Superior temporal gyrus (tissue), 1 donor: ENCODE results near the gene TMEM187.
A peak's percentile ranks its signal among the peaks of the same experiment; 100 is the strongest.

Source experiments
- DNase-seq: peaks from one replicate; pipeline ENCODE4 v3.0.0-alpha.2; 2016; ENCODE audit errors: extremely low spot score

TMEM187 gene

DNA sequence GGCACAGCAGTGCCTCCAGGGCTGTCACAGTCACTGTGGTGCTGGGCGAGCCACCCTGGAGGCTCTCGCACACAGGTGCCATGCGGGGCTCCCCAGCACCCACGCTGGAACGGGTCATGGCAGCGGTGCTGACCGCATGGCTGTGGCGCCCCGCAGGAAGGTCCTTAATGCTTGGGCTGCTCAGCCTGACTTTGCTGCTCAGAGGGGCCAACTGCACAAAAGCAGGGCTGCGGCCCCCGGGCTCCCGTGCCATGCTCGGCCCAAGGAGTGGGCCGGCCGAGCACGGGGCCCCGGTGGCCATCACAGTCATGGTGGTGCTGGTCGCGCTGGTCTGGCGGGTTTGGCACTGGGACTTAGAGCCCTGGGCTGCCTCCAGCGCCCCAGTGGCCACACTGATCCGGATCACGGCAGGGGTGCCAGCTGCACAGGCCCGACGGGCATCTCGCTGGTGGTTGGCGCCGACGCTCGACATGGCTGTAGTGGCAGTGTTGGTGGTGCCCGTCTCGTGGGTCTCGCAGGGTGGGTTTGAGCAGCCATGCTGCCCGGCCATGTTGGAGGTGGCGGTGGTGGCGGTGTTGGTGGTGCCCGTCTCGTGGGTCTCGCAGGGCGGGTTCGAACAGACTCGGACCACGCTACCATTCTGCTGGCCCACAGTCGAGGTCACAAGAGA lies 17.9 kb upstream of the TMEM187 start:
- no peak for DNase-seq

DNA sequence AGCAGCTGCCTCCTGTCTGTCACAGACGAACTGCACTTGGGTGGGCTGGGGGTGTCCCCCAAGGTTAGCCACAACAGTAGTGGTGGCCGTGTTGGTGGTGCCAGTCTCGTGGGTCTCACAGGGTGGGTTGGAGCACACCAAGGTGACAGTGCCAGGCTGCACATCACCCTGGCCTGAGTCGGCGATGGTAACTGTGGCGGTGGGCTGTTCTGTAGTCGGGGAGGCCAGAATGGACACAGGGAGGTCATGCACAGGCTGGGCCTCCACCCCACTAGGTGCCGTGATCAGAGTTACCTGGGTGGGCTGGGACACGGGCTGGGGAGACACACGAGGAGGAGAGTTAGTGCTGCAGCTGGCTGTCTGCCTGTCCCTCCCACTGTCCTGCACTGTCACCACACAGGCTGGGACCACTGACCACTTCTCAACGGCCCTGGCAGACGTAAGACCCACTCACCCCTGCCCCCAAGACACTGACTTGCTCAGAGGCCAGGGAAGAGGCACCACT lies 17.3 kb upstream of the TMEM187 start:
- DNase-seq = no peak

DNA sequence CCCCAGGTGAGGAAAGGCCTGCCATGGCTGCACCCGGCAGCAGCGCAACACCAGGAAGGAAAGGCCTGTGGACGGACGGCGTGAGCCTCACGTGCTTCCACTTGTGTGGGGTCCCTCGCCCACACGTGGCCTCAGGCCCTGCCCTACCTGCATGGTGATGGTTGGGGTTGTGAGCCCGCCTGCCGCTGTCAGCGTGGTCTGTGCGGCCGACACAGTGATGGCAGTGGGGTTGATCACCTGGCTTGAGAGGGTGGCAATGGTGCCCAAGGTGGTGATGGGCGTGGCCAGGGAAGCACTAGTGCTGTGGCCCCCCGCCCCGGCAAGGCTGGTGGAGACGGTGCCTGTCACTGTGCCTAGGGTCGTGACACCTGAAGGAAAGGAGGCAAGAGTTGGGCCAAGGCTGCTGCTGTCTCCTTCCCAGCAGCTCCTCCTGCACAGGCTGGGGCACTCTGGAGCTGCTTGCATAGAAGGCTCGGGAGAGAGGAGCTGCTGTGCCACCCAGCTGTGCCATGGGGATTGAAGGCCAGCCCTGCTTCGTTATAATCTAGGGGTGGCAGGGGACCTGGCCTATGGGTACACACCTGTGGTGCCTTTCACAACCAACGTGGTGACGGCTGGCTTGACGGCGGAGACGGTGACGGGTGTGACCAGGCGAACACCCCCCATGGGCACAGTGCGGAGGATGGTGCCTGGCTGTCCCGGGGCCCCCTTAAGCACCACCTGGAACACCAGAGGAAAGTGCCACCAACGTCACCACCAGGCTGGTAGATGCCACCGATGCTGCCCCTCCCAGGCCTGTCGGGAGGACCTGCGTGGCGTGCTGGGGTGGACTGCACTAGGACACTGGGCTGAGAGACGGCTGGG lies 16.3 kb upstream of the TMEM187 start:
- DNase-seq = no peak

DNA sequence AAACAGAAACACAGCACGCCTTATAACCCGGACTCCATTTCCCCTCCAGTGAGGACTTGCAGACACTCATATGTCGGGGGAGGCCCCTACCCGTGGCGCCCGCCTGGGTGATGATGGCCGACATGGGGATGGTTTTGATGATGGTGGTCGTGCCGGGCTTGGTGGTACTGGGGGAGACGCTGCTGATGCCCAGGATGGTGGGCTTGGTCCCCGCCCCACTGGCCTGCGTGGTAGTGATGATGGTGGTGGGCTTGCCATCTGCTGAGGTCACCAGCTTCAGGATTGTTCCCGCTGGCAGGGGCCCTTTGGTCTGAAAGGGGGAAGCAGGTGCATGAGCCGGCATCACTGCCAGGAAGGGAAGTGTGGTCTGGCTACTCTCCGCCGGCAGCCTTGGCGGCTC lies 15.3 kb upstream of the TMEM187 start:
- DNase-seq = no peak

DNA sequence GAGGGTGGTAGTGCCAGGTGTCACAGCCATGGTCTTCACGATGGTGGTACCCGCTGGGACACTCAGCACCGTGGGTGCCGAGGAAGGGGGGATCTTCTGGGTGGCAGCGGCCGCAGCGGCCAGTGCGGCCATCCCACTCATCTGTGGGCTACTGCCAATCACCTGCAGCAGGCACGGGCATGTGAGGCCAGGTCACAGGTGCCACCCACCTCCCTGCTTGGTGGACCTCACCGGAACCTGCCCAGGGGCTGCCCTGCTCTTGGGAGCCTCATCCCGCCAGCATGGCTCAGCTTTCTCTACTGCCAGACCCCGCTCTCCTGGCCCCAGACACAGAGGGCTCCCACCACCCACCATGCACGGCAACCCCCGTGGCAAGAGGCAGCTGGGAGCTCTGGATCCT lies 13.9 kb upstream of the TMEM187 start:
- no peak for DNase-seq

DNA sequence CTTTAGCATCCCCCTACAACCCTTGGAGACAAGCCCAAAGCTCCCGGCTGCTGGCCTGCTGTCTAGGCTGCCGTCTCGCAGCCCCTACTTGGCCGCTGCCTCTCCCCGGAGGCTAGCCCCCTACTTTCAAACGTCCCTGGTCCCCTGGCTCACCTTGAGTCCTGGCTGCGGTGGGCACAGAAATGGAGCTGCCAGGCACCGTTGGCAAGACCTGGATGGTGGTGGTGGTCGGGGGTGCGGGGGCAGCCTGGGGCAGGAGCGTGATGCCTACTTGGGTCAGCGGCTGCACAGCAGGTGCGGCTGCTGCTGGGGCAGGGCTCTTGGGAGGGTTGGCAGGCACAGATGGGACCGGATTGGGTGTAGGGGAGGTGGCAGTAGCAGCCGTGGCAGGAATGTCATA lies 12.9 kb upstream of the TMEM187 start:
- no peak for DNase-seq

DNA sequence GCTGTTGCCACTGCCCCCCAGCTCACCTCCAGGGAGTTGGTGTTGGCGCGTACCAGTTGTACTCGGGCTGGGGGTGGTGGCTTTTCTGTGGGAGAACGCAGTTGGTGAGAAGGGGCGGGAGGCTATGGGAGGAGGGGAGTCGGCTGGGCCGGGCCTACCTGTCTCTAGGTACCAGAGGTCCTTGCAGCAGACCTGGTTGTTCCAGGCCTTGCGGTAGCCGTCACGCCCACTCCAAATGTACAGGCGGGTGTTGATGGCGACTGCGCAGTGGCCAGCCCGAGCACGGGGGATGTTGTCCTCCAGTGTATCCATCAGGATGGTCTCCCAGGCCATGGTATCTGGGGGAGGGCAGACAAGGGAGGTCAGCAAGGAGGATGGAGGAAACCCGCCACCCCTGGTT lies 12.5 kb upstream of the TMEM187 start:
- DNase-seq = no peak

DNA sequence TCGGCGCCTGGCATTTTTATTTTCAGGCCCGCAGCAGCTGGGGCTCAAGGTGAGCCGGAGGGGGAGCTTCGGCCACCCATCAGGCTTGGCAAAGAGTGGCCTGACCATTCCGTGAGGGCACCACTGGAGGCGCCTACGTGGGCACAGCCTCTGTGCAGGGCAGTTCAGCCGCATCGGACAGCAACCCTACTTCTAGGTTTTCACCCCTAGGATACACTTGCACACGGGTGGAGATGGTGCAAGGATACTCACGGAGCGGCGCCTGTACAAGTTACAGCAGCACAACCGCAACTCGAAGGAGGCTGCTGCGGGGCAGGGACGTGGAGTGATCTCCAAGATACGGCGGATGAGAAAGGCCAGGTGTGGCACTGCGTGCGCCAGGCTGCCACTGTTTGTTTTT lies 11.8 kb upstream of the TMEM187 start:
- no peak for DNase-seq

DNA sequence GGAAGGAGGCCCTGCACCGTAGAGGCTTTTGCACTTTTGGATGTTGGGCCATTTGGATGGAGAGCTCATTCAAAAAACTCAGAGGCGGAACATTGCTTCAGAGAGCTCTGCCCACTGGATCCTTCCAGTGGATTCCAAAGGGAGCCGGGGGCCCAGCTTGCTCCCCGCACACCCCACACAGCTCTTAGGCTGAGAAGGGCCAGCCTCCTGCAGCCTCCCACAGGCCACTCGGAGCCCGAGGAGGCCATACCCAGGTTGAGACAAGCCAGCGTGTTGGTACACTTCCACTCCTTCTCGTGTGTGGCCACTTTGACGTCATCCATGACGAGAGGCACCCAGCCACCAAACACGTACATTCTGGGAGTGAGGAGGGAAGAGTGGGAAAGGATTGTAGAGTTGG lies 11.3 kb upstream of the TMEM187 start:
- no peak for DNase-seq

DNA sequence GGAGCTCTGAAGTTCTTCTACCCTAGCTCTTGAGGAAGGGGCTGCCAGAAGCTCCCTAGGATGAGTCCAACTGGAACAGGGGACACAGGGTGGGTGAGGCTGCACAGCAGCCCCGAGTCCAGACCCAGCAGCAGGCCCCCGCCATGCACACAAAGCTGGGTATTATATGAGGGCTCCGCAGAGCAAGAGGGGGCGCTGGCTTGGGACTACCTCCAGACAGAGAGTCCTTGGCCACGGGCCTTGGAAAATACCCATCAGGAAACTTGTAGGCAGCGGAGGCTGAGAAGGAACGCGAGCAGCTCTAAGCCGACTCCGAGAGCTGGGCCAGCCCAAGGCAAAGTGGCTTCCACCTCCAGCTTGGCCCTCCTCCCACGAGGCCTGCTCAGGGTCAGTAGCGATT lies 9.0 kb upstream of the TMEM187 start:
- no peak for DNase-seq

DNA sequence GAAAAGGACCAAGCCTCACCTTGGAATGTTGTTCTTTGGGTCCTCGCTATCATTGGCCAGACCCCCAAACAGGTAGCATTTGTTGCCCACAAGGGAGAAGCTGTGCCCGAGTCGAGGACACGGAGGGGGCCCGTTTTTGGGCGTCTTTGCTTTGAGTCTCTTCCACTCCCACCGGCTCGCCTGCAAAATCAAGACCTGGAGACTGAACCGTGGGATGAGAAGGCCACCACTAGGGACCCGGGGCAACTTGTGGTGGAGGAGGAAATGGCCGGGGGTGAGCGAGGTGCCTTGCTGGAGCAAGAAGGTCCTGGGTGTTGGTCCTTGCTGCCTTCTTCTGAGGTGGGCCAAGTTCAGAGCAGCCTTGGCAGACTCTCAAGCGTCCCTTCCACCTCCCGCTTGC lies 8.4 kb upstream of the TMEM187 start:
- no peak for DNase-seq

DNA sequence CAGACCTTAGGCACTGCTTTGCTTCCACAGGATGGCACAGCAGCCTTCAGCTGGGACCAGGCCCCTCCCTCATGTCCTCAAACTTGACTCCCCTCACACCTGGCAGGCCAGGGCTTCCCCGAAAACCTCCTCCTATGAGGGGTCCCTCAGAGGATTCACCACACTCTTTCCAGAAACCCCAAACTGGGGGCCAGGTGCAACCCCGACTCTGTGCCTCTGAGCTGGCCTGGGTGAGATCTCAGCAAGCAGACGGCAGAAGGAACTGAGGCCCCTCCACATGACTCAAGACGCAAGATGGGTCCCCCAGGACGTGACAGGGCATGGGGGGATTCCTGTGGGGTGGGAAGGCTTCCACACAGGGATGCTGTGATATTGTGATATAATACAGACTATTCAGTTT lies 7.1 kb upstream of the TMEM187 start:
- DNase-seq = no peak

DNA sequence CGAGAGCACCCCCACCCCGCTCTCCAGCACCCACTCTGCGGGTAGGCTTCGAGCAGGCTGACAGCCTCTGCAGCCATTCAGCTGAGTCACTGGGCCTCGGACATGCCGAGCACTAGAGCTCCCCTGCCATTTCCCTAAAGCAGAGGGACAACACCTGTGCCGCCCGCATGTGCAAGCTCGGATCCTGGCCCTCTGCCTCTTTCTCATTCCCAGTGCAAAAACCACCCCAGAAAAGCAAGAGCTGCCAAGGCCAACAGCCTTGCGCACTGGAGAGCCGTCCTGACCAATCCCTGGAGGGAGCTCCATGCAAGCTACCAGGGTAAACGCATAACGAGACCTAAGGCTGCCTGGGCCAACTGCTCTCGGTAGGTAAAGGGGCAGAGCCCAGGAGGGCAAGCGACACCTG lies 6.3 kb upstream of the TMEM187 start:
- no peak for DNase-seq

DNA sequence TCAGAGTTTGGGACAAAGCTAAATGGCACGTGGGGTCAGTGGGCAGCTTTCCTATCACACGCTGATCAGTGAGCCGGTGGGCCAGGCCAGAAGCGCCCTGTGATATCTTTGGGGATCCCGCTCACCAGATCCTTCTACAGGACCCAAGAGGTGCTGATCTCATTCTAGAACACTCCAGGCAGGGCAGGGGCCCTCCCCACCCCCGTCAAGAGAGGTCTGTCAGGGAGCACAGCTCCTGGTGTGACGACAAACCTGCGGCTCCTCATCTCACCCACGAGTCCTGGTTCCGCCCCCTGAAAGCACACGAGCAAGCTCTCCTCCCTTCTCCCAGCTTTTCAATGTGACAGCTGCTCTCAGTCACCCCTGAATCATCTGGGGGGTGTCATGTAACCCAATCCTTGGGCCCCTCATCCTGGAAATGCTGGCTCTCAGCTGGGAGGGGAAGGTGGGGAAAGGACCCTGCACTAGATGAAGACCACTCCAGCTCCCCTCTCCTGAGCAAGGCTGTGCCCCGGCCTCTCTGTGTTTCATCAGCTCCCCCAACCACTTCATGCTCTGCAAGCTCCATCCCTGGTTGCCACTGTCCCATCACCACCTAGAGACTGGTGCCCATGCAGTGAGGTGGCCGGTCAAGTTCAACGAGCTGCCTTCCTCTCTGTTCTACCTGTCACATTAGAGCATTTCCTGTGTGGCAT lies 5.6 kb upstream of the TMEM187 start:
- DNase-seq = no peak

DNA sequence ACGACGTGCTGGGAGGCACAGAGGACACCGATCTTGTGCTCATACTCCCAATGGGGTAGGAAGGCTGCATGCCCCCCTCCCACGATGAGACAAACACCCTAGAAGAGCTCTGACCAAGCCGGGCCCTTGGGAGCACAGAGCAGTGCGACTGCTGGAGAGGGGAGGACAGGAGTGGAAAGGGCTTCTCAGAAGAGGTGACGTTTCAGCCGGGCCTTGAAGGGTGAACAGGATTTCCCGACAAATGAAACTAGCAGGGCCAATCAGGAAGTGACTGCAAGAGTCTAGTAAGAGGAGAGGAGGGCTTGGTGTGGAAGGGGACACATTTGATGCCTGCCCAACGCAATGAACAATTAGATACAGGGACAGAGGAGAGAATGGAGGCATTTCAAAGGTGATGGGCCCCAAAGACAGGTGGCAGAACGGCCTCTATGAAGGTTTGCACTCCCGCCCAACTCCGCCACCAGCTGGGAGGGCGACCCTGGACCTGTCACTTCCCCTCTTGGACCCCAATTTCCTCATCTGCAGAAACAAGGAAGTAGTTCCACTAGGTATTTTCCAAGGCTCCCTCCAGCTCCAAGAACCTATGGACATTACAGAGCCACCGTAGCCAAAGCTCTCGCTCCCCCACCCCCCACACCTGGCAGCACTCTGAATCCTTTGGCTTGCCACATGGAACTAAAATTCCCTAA lies 4.9 kb upstream of the TMEM187 start:
- DNase-seq = no peak

DNA sequence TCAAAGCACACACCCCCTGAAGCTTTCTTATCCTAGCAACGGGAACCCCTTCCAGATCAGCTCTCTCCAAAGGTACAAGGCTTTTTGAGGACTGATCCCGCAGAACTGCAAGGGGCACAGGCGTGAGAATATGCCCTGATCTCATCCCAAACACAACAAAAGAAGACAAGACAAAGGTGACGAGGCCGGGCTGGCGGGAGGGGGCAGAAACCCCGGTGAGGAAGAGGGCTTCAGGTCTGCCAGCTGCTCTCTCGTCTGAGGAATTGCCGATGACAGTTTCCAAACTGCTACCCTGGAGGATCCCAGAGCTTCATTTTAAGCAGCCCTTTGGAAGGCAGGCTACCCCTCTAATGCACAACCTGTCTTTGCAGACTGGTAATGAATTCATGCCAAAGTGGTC lies 4.3 kb upstream of the TMEM187 start:
- no peak for DNase-seq

DNA sequence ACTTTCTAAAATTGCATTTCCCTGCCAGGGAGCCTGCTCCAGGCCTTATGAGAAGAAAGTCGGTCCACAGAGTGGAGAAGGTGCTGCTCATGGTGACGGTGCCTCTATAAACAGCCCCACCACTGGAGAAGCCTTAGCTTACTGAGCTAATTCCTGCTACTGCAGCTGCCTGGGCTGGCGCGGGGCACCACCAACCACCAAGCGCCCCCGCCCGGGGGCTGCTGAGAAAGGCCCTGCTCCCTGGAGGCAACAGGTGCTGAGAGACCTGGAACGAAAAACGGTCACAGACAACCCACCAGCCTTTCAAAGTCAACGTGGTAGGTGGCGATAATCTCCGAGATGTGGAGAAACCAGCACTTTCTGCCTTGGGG lies 3.8 kb upstream of the TMEM187 start:
- no peak for DNase-seq

DNA sequence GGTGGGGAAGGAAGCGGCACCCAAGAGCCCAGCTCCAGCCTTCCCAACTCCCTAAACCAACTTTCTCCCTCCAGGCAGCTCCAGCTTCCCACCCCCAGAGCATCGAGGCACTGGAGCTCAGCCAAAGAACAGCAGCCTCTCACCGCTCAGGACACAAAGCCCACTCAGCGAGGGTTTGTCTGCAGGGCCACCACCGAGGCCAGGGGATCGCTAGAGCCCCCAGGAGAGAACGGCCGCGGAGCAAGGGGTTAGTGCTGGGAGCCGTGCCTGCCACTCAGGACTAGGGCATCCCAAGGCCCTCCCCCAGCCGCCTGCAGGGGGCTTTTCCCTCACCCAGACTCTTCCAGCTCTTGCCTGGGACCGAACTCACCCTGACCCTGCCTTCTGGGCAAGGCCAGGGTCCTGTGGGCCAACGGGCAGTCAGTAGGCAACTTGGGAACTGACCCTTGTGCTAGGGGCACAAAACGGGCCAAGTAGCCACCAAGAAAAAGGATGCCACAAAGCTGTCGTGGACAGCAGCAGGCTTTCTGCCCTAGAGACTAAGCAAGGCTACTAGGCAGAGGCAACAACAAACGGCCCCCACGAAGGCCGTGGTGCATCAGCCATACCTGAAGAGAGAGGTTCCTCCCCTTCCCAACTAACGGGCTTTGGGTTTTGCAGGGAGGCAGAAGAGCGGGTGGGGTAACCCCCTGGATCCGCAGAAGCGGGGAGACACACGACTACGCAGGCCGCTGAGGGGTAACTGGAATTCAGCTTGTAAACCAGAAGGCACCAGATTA lies 3.2 kb upstream of the TMEM187 start:
- no peak for DNase-seq

DNA sequence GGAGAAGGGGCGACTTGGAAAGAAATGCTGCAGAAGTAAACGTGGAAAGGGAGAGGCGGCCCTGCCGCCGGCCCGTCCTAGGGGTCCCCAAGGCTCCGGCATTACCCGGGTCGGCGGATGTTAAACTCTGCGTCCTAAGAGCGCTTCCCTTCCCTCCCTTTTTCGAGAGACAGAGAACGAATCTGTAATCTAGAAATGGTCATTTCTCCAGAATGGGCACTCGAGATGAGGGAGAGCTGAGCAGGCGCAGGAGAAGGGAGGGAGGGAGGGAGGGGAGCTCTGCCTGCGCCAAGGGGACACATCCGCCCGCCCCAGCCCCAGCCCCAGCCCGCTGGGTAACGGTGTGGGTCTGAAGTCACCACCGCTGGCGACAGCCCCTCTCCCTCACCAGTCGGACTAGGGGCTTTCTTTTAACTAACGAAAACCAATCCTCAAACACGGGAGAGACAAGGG lies 2.6 kb upstream of the TMEM187 start:
- DNase-seq = peak; percentile 49

DNA sequence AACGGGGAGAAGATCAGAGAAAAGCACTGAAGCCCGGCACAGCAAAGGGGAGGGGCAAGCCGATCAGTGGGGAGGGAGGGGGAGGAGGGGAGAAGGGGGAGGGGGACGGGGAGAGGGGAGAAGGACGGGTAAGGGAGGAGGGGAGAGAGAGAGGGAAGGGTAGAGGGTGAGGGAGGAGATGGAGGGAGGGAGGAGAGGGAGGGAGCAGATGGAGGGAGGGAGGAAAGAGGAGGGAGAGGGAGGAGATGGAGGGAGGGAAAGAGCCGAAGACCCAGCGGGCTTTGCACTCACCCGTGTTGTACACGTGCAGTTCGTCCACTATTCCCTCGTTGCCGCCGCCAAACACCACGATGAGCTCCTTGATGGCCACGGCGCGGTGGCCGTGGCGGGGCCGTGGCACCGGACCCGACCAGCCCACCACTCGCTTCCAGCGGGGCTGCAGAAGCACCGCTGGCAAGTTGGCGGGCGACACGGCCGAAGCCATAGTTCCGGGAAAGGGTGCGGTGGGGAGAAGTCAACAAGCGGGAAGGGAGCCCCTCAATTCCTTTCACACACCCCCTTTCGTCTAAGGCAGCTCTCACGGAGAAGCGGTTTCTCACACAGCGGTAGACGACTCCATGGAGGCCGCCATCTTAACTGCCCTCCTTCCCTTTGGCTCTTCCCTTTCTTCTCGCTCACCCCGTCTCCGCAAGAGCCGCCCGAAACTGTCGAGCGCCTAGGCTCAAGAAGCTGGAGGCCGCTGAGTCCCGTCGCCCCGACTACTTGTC lies 2.0 kb upstream of the TMEM187 start:
- peak; percentile 51 for DNase-seq

DNA sequence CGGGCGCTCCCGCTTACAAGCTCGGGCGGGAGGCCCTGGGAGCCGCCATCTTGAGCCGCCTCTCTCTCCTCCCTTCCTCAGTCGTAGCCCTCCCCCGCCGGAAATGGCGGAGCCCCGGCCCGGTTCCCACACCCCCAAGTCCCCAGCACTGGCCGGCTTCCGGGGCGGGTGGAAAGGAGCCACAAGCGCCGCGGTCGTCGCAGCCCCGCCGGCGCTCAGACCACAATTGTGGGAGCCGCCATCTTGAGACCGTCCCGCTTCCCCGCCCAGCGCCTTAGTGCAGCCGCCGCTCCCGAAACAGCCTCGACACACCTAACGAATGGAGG lies 1.5 kb upstream of the TMEM187 start:
- DNase-seq = peak; percentile 76
